Suppressor macrophage treated with lipopolysaccharide for 1 hour (primary cell): Measurements from ENCODE around the gene PFKFB4.

ENCODE experiments used
- DNase-seq, 3 donors: peaks; one replicate each; pipeline ENCODE4 v3.0.0-alpha.2; 2020 to 2022

Gene PFKFB4

DNA sequence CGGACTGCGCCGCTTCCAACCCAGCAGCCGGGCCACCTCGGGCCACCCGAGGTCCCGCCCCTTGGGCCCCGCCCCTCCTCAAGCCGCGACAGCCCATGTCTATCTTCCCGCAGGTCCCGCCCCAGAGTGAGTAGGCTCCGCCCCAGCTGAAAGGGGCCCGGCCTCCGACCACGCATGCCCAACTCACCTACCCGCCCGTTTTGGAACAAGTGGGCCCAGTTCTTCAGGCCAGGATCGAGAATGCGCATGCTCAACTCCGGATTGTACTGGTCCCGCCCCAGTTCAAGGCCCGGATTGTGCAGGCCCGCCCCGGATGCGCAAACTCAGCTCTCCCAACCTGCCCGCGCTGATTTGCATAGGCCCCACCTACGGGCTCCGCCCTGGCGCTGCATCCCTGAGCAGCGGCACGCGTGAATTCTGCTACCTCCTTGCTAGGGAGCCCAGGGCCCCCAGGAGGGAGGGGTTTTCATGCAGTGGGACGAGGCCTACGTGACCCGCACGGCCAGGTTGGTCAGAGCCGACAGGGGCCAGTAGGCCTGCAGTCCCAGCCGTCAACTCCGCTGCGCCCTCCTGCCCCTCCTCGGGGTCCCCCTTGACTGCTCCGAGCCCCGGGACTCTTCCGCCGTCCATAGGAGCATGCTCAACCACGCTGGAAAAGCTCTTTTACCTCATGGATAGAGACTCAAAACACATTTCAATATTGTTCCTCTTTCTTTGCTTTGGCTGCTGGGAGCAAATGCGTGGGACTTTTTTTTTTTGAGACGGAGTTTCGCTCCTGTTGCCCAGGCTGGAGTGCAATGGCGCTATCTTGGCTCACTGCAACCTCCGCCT lies at the start of gene PFKFB4:
Gene PFKFB4, minus strand, starts transcription at position 8 of the 831 bp plus-strand sequence. CDS start 26 bp downstream, outside the sequence.
- DNase-seq = peak; percentile 98 to 99 (median 99)

DNA sequence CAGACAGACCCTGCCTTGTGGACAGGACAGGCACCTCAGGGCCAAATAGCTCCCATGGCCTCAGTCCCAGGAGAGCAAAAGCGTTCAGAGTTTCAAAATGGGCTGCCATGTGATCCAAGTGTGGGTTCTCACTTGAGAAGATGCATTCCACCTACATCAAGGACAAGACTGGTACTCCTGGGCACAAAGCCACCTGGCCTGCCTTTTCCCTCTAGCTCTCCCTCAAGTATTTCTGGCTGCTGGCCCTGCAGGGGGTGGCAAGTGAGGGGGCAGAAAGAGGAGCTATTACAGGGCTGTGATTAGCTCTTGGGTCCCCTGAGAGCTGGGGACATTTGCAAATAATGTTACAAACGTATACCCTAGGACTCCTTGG lies 45.0 kb upstream of the PFKFB4 start:
- DNase-seq = no peak

DNA sequence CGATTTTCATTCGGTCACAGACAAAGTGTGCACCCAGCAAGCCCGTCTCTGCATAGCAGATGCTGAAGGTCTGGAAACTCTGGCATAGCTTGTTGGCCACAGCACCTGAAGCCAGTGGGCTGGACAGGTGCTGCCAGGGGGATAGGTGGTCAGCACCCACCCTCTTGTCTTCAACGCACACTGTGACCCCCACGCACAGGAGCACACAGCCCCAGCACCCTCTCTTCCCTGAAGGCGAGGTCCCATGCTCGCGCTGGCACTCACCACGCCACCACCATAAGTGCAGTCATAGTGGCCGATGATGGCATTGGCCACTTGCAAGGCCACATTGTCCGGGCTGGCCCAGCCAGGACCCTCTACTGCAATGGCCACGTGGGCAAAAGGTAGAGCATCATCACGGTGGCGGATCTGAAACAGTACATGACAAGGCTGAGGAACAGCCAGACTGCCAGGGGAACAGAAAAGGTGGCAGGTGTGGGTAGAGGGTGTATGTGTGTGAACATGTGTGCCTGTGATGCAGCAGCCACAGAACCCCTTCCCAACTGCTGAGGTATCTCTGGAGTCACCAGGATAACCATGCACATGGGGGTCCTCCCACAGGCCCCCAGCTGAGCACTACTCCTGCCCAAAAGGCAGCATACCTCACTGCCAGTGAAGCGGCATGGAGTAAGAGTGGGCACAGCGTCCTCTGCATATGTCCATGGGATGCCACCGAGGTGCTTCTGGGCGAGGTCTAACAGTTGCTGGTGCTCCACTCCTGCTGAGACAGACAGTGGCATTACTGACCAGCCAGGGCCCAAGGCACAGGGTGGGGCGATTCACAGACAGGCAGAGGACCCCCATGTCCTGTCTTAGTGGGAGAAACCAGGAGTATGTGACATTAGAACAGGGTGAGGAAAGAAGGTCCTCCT lies 44.4 kb upstream of the PFKFB4 start:
- no peak for DNase-seq

DNA sequence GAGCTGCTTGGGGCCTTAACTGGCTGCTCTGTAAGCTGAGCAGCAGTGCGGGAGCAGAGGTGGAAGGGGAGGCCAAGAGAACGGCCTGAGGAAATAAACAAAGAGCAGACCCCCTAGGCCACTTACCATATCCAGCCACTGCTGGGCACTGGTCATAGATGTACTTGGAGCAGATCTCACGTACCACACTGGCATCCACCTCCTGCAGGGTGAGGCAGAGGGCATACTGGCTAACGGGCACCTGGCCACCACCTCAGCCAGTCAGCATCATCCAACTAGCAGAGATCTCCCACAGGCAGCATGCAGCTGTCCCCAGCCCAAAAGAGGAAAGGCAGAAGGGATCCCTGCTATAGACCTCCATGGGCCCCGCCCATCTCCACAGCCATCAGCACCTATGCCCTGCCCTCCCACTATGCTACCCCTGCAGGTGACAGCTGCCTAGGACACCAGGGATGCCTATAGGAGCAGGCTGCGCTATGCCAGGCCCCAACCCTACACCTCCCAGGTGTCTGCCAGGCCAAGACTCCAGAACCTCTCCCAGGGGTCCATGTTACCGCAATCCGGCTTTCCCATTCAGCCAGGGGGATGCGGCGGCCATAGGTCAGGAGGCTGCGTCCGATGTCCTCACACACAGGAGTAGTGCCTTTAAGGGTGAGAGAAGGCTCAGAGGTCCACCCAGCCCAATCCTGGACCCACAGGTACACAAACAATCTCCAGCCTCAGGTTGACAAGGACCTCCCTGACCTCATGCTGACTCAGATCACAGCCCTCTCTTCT lies 43.1 kb upstream of the PFKFB4 start:
- DNase-seq = no peak

DNA sequence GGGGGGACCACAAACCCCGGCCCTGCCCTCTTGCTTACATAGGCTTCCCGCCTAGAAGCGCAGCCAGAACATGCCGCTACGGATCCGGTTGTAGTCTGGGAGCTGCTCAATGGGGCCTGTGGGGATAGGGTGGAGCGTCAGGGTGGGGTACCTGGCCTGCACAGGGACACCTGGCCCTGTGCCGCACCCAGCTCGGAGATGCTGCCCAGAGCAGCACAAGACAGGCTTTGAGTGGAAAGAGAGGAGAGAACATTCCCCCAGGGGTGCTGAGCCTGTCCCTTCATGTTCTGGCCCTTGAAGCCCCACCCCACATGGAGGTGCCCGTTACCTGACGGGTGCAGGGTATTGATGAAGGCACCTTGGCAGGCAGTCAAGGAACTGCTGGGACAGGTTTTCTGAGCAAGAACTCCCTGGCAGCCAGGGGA lies 42.5 kb upstream of the PFKFB4 start:
- no peak for DNase-seq

DNA sequence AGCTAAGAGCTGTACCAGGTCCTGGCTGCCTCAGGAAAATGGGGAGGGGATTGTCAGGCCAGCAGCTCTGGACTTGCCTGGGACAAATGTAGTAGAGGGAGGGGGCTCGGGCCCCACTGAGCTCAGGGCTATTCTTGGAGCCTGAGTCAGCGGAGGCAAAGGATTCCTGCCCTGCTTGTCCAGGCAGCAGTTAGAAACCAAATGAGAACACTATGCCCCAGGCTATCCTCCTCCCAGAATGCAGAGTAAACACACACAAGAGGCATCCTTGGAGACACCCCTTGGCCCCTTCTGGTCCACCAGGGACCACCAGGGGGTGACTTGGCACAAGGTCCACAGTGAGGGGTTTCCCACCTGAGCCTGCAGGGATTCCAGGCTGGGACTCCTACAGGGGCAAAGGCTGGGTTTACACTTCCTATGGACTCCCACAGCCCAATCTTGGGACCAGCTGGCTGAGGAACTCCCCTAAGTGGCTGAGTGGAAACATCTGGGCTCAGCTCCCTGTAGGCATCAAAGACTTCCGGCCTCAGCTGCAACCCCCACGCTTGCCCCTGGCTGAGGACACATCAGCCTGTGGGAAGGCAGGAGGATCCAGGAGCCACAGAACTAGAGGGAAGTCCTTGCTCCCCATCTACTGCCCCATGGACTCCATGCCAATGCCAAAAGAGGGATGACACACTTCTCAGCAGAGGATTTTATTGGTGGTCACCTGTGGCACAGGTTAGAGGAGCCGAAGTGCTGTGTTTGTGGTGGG lies 41.9 kb upstream of the PFKFB4 start:
- peak in 2 of 3 donors; percentile 24 to 31 for DNase-seq

DNA sequence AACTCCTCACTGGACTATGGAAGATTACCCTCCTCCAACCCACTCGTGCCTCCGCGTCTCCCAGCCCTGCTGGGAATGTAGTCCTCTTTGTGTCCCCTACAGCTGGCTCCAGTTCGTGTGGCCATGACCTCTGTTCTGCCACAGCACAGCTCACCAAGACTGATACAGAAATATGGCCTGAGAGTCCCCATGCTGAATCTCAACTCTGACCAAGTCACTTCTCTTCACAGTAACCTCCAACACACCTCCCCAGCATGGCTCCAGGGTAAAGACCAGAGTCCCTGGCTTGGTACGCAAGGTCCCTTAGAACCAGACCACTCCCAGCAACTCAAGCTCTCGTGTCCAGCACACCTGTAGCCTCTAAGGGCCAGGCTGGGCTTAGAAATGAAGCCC lies 40.8 kb upstream of the PFKFB4 start:
- no peak for DNase-seq

DNA sequence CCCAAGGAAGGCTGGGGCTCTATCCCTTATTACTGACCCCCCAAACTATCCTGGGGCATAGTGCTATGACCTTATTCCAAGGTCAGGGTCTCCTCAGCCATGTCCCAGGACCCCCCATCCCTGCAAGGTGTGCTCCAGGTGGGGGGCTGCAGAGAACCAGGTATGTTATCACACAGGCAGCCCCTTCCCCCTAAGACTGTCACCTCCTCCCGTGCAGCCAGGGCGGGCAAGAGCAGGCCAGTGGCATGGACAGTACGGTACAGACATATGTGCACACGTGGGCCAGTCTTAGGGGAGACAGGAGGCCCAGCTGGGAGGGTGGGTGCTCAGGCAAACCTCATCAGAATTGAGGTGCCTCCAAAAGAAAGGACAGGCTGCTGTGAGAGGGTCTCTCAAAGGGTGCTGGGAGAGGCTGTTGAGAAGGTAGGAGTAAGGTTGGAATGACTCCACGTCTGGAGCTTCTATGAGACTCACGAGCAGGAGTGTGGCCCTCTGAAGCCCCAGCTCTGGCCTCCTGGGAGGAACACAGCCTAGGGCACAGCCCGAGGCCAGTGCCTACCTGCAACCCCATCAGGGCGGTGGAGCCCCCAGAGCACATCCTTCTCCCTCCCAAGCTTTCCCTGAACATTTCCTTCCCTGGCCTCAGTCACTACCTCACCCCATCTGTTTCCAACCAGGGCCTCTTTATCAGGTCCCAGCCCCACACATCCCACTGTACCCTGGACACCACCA lies 40.2 kb upstream of the PFKFB4 start:
- DNase-seq = no peak

DNA sequence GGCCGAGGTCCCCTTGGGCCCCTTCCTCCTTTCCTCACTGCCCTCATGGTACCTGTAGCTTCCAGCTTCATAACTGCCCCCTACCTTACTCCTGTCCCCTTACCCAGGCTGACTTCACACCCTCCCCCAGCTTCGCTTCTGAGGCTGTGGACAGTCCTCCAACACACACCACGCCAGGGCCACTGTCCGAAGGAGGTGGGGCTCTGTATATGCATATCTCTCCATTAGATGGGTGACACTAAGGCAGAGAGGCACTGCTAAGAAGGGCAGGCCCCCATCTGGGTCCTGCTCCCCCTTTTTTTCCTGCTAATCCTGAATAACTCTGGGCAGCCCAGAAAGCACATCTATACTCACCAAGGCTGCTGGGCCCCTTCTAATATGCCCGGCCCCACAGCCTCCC lies 39.6 kb upstream of the PFKFB4 start:
- no peak for DNase-seq

DNA sequence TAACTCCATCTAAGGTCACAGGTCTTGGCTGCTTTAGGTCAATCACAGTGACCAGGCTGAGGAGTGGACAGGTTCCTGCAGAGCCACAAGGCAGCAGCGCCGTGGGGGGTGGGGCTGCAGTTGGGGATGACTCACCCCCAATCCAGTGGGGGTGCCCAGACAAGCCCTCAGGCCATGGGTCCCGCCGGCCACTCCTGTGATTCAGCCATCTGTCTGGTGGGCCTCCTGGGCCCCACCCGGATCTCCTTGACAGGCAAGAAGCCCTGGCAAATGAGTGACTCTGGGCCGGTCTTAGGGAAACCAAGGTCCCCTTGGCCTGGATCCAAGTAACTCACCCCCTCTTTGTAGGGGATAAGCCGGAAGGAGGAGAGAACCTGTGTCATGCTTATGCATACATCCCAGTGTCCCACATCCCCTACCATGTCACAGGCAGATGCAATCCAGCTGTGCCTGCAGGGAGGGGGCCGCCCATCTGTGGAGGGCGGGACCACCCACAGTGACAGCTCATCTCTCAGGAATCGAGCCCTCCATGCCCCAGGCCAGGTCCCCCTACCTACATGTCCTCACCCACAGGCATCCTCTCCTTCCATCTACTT lies 39.0 kb upstream of the PFKFB4 start:
- DNase-seq = peak; percentile 65 to 81 (median 67)

DNA sequence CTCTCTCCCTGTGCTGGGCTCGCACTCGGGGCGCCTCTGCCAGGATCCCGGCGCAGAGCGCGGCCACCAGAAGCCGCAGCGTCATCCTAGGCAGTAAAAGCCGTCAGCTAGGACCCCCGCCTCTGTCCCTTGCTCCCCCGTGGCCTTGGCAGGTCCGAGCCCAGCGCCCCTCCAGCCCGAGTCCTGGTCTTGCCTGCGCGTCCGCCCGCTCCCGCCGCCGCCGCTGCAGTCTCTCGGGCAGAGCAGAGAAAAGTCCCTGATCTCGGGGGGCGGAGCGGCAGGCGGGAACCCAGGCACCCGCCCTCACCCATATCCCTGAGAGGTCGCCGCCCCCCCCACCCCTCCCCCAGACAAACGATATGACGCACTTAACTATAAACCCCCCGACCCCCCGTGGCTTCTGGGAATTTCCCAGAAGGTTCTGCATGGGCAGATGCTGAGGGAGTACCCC lies 38.5 kb upstream of the PFKFB4 start, which contains the start of gene COL7A1:
Gene COL7A1, minus strand, starts transcription at position 255 of the 451 bp plus-strand sequence. Its CDS starts 170 bp downstream, at position 85.
- DNase-seq = peak in 1 of 3 donors; percentile 45

DNA sequence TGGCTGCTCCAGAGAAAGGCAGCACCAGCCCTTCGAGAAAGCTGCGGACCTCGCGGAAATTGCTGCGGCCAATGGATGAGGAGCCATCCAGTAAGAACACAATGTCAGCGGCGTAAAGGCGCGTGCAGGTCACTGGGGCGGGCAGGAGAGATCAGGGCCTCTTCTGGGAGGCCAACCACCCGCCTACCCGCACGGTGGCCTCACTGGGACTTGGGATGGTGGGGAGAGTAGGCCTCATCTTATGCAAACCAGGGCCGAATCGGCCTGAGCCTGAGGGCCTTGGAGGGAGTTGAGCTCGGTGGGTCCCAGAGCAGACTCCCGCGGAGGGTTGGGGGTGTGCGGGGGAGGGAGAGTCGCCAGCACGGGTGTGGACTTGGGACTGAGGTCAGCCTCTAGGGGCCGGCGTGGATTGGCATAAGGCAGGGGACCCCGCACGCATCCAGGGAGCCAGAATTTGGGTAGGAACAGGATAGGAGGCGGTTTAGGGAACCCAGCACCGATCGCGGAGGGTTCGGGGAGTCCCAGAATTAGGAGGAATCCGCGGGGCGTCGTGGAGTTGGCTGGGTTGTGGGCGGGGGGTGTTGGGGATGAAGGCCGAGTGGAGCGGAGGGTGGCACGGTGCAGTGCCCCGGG lies 37.9 kb upstream of the PFKFB4 start:
- peak in 2 of 3 donors; percentile 20 to 36 for DNase-seq

DNA sequence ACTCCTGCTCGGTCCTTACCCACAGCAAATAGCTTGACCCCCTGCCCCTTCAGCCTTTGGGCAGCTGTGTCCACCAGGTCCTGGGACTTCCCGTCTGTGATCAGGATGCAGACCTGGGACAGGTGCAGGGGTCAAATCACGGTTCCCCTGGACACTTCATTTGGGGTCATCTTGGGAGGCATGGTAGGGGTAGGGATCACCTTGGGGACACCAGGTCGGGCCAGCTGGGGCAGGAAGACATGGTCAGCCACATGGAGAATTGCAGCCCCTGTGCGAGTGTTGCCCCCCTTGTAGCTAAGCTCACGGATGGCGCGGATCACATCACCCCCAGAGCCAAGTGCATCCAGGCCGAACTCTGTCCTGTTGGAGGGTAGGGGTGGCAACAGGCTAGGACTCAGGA lies 36.7 kb upstream of the PFKFB4 start:
- no peak for DNase-seq

DNA sequence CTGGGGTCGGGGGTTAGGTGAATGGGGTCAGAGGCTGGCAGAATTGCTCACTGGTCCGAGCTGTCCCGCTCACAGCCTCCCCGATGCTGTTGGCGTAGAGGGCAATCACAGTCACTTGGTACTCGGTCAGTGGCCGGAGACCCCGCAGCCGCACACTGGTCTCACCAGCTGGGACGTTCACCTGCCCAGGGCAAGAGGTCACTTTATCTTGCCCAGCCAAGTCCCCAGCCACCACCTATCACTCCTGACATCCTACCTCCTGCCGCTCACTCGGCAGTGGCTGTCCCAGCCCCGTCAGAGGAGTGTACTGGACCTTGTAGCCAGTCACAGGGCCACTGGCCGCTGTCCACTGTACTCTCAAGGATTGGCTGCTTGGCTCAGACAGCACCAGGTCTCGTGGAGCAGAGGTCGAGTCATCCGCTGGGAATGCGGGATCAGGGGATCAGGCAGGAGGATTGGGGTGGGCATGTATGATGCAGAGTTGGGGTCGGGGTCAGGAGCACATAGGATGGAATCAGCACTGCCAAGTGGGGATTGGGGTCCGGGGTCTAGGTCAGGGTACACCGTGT lies 36.0 kb upstream of the PFKFB4 start:
- no peak for DNase-seq

DNA sequence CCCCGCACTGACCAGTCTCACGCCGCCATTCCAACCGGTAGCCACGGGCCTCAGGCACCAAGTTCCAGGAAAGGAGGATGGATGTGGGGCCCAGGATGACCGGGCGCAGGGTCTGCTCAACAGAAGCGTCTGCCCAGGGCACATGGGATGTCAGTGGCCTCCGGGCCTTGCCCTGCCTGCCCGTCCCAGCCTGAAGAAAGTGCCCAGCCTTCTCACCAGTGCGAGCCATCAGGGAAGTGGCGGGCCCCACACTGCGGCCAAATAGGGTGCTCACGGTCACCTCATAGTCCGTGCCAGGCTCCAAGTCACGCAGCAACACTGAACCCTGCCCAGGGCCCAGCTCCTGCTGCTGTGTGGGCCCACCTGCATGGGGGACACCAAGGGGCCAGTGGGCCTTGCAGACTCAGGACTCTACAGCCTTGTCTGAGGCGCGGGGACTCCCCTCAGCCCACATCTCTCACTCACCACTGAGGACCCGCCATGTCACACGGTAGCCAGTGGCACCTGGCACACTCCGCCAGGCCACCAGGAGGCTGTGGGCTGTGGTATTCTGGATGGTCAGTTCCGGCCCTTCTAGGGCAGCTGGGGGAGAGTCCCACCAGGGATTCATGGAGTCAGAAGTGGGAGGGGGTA lies 35.4 kb upstream of the PFKFB4 start:
- DNase-seq = no peak

DNA sequence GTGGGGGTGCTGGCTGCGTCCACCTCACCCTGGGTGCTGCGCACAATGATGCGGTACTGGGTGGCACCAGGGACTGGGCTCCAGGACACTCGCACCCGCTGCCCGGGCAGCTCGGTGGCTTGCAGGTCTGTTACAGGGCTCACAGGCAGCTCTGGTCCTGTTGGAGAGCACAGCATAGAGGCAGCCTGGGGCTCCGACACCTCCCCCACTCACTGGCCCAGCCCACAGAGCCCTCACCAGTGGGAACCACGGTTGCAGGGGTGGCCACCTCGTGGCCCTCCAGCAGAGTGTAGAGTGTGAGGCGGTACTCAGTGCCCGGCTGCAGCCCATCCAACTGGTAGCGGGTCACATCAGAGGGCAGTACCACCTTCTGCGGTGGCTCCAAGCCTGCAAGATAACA lies 34.8 kb upstream of the PFKFB4 start:
- DNase-seq = no peak

DNA sequence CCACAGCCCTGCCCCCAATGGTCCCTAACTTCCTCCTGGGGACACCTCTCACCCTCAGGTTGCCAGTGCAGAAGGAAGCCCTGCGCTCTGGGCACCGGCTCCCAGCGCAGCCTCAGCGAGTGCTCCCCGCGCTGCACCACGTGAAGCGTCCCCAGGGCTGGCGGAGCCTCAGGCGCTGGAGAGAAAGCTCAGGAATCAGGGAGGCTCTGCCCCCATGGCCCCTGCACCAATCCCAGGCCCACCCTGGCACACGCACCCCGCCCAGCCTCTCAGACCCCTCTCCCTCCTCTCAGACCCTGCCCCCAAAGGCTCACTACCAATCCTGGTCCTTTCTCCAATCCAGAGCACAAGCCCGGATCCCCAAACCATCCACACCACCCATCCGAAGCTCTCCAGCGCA lies 31.6 kb upstream of the PFKFB4 start:
- DNase-seq = no peak

DNA sequence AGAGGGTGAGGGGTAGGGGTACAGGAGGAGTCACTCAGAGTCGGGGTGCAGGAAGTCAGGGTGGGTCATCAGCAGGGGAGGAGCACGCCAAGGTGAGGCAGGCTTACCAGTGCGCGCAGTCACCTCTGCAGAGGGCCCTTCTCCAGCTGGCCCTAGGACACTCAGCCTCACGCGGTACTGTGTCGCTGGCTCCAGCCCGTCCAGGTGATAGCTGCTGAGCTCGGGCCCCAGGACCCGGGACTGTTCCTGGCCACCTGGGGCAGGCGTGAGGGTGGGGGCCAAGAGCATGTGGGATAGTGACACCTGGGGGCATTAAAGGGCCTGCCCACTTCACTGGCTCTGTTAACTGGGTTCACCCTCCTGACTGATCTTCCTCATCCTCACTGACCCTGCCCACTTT lies 31.1 kb upstream of the PFKFB4 start:
- DNase-seq = no peak

DNA sequence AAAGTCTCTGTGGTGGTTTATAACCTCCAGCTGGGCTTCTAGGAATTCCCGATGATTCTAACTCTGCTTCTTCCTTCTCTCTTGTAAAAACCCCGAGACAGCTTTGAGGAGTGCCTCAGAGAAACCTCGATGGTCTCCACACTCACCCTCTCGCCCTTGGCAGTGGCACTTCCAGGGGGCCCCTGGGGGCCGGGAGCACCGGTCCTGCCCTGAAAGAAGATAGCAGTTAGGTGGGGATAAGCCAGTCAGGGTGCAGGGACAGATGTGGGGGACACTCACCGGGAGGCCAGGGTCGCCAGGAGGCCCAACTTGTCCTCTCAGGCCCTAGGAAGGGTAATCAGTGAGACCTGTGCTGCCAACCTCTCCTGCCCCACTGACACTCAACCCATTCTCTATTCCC lies 28.8 kb upstream of the PFKFB4 start:
- no peak for DNase-seq

DNA sequence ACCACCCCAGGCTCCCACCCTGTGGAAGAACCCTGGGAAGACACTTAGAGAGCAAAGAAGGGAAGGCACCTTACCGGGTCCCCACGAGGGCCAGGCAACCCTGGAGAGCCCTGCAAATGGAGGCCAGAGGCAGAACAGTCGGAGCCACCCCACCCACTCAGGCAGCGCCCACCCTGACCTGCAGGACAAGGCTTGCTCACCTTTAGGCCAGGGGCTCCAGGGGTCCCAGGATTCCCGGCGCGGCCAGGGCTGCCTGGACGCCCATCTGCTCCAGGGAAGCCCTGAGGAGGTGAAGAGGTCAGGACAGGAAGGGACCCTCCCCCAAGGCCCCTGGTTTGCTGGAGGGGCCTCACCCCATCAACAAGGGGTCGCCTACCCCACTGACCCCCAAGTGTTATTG lies 28.2 kb upstream of the PFKFB4 start:
- DNase-seq = no peak
